ENCODE results near the gene MRGPRF. TPM values are rescaled to one million over a fixed set of nuclear protein-coding genes. Genes with fewer than 3 reads are reported as not detected.
A peak's percentile ranks its signal among the peaks of the same experiment; 100 is the strongest.

MRGPRF gene
- total RNA-seq, 4 donors from 2014 or later = 88.9 to 213 (median 165) TPM

DNA sequence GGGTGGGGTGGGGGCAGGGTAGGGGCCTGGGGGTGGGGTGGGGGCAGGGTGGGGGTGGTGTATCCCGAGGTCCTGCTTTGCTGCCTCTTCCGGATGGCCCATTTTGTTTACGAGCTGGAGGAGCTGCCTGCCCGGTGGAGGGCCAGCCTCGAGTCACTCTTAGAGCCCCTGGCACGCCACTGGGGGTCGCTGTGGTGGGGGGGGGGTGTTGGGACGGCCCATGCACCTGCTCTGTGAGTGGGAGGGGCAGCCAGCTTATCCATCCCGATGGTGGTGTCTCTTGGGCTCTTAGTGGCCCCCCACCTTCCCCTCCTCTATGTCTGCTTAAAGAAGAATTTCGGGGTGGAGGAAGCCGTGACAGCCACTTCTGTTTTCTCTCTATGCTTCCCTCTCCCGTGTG lies 56.9 kb downstream of the MRGPRF start:
- Histone ChIP-seq H3K4me1 (peaks cover 0 to 25% (median 16%) of the 10 kb centered on the region in 3 donors), H3K27ac (peak overlapping the region in 3 of 4 donors; percentile 48 to 72 (median 66)), H3K9me3 (no peaks in the 10 kb centered on the region), H3K4me3 (no peak overlapping the region), H3K27me3 (no peaks in the 10 kb centered on the region), H3K36me3 (no peaks in the 10 kb centered on the region)
- ATAC-seq = no peak
- WGBS, 2 donors (ENCODE audit: low coverage in 1 of 2) = no CpG with 5 or more reads among the region's 12 CpGs
- TF ChIP-seq POLR2A (IDR thresholded peaks at IDR 0.05) (no peak), EP300 (IDR thresholded peaks at IDR 0.05) (no peak), POLR2AphosphoS5 (IDR thresholded peaks at IDR 0.05) (no peak)
- TF ChIP-seq, protein P1, sequence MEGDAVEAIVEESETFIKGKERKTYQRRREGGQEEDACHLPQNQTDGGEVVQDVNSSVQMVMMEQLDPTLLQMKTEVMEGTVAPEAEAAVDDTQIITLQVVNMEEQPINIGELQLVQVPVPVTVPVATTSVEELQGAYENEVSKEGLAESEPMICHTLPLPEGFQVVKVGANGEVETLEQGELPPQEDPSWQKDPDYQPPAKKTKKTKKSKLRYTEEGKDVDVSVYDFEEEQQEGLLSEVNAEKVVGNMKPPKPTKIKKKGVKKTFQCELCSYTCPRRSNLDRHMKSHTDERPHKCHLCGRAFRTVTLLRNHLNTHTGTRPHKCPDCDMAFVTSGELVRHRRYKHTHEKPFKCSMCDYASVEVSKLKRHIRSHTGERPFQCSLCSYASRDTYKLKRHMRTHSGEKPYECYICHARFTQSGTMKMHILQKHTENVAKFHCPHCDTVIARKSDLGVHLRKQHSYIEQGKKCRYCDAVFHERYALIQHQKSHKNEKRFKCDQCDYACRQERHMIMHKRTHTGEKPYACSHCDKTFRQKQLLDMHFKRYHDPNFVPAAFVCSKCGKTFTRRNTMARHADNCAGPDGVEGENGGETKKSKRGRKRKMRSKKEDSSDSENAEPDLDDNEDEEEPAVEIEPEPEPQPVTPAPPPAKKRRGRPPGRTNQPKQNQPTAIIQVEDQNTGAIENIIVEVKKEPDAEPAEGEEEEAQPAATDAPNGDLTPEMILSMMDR (IDR thresholded peaks at IDR 0.05) = peak in 1 of 4 experiments; percentile 17

DNA sequence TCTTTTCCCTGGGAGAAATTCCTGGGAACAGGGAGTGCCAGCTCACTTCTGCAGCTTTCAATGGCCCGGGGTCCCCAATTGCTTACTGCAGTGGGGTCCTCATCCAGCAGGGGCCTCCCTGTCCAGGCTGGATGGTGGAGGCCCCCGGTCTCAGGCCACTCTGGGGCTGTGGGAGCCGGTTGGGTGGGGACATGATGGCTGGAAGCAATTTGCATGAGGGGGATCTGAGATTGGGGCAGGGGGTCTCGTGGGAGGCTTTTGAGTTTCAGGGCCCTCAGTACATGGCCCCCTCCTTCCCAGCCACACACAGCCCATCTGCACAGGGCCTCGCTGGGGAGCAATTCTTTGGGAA lies 57.5 kb downstream of the MRGPRF start:
- H3K4me1 ChIP-seq = peaks cover 0 to 25% (median 16%) of the 10 kb centered on the region in 3 donors
- H3K4me3 ChIP-seq = no peak overlapping the region
- WGBS, 2 donors (ENCODE audit: low coverage in 1 of 2) = no CpG with 5 or more reads among the region's 5 CpGs
- H3K36me3 ChIP-seq = no peaks in the 10 kb centered on the region
- no peaks in the 10 kb centered on the region for H3K27me3 ChIP-seq
- H3K9me3 ChIP-seq = no peaks in the 10 kb centered on the region
- TF ChIP-seq POLR2AphosphoS5 (IDR thresholded peaks at IDR 0.05) = no peak
- TF ChIP-seq POLR2A (IDR thresholded peaks at IDR 0.05) = no peak
- TF ChIP-seq, protein P1 (IDR thresholded peaks at IDR 0.05) = no peak
- TF ChIP-seq EP300 (IDR thresholded peaks at IDR 0.05) = no peak
- H3K27ac ChIP-seq = peak overlapping the region in 3 of 4 donors; percentile 68 to 73 (median 72)
- no peak for ATAC-seq

DNA sequence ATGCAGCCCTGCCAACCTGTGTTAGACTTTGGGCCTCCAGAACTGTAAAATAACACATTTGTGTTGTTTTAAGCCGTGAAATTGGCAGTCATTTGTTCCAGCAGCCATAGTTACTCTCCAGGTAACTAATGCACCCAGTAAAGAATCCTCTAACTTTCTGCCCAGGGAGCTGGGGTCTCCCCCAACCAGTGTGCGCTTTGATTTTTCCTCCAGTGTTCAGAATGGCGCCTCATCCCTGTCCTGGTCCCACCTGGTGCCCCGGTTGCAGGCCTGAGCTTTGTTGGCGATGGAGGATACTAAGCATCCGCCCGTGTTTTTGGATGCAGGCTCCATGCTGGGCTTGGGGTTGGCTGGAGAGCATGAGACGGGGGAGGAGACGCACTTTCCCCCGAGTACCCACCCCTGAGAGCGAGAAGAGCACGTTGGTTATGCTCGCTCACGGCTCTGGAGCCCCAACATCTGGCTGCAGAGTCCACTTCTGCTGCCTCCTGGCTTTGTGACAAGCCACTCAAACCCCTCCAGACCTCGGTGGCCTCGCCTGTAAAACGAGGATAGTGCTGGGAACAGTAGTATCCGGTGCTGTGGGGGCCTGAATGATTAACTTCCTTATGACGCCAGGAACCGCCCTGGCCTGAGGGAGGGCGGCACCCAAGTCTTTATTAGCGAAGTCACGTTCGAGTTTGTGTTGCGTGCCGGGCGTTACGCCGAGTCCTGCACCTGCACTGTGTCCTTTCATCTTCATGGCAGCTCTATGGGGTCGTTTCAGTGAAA lies 58.0 kb downstream of the MRGPRF start:
- no peak overlapping the region for H3K4me3 ChIP-seq
- no peaks in the 10 kb centered on the region for H3K9me3 ChIP-seq
- H3K36me3 ChIP-seq = no peaks in the 10 kb centered on the region
- WGBS, 2 donors (ENCODE audit: low coverage in 1 of 2) = 40% methylated on average over 1 to 16 of the region's 30 CpGs
- peaks cover 0 to 30% (median 16%) of the 10 kb centered on the region in 3 donors for H3K4me1 ChIP-seq
- H3K27ac ChIP-seq = peak overlapping the region; percentile 19 to 73 (median 70)
- no peaks in the 10 kb centered on the region for H3K27me3 ChIP-seq
- TF ChIP-seq POLR2AphosphoS5 (IDR thresholded peaks at IDR 0.05) (peak; percentile 42), EP300 (IDR thresholded peaks at IDR 0.05) (no peak)
- peak; percentile 80 for ATAC-seq

Other genes starting within 250 kb of the MRGPRF start
- 100 to 1,000 TPM in 1 of 4 donors, 10 to 100 TPM in 3; 33.4 to 103 (median 74.7) TPM for gene CPT1A, start 171.3 kb downstream of the MRGPRF start, total RNA-seq
- 10 to 100 TPM; 40.4 to 70.0 (median 52.8) TPM for gene MRPL21, start 109.4 kb downstream of the MRGPRF start, total RNA-seq
- gene IGHMBP2, start 109.4 kb downstream of the MRGPRF start, total RNA-seq = 10 to 100 TPM; 20.9 to 31.8 (median 24.9) TPM
- gene MRGPRD, start 32.3 kb downstream of the MRGPRF start, total RNA-seq = 1 to 10 TPM in 2 of 4 donors, not detected in 2; 2.9 to 5.4 TPM
- gene TPCN2, start 35.7 kb upstream of the MRGPRF start, total RNA-seq = 10 to 100 TPM; 16.8 to 33.8 (median 28.3) TPM
- 1 to 10 TPM; 1.2 to 2.3 (median 1.3) TPM for gene SMIM38, start 142.7 kb upstream of the MRGPRF start, total RNA-seq